Right kidney (tissue), 9 donors: Measurements from ENCODE around the gene NDUFB3.
"Not testable (repeated sequence)": the region's sequence is repeated elsewhere in the genome, so short reads cannot be mapped to it uniquely, and the experiment has no call there.

Experiments used
- DNase-seq: peaks from one replicate; pipeline ENCODE4 v3.0.0-alpha.2; 2016
- long read RNA-seq, 8 donors: transcript quantifications; one replicate each; lab custom pipeline, GENCODE V29; 2026

NDUFB3 gene
- long read RNA-seq, donor 1, transcript NDUFB3-201 (3 exons, 755 nt): major isoform, 238 of 480 reads
- long read RNA-seq, donor 1, partial matches to known transcripts: 237 of 480 reads
- long read RNA-seq, donor 1, other reads (novel, unspliced or antisense): 0 of 480 reads
- long read RNA-seq, donor 2, transcript NDUFB3-201 (3 exons, 755 nt): major isoform, 131 of 160 reads
- long read RNA-seq, donor 2, partial matches to known transcripts: 25 of 160 reads
- long read RNA-seq, donor 2, other reads (novel, unspliced or antisense): 0 of 160 reads
- long read RNA-seq, donor 3, transcript NDUFB3-201 (3 exons, 755 nt): major isoform, 77 of 176 reads
- long read RNA-seq, donor 3, partial matches to known transcripts: 98 of 176 reads
- long read RNA-seq, donor 3, other reads (novel, unspliced or antisense): 0 of 176 reads
- long read RNA-seq, donor 4, transcript NDUFB3-201 (3 exons, 755 nt): major isoform, 113 of 249 reads
- long read RNA-seq, donor 4, partial matches to known transcripts: 134 of 249 reads
- long read RNA-seq, donor 4, other reads (novel, unspliced or antisense): 0 of 249 reads
- long read RNA-seq, donor 5, transcript NDUFB3-201 (3 exons, 755 nt): major isoform, 170 of 410 reads
- long read RNA-seq, donor 5, partial matches to known transcripts: 239 of 410 reads
- long read RNA-seq, donor 5, other reads (novel, unspliced or antisense): 0 of 410 reads
- long read RNA-seq, donor 6, transcript NDUFB3-201 (3 exons, 755 nt): major isoform, 123 of 248 reads
- long read RNA-seq, donor 6, partial matches to known transcripts: 123 of 248 reads
- long read RNA-seq, donor 6, other reads (novel, unspliced or antisense): 0 of 248 reads
- long read RNA-seq, donor 7, transcript NDUFB3-201 (3 exons, 755 nt): major isoform, 189 of 342 reads
- long read RNA-seq, donor 7, partial matches to known transcripts: 150 of 342 reads
- long read RNA-seq, donor 7, other reads (novel, unspliced or antisense): 0 of 342 reads
- long read RNA-seq, donor 8, transcript NDUFB3-201 (3 exons, 755 nt): major isoform, 144 of 331 reads
- long read RNA-seq, donor 8, partial matches to known transcripts: 184 of 331 reads
- long read RNA-seq, donor 8, other reads (novel, unspliced or antisense): 0 of 331 reads

GRCh38 chr2:201071479-201072200 is at the start of gene NDUFB3, which contains the start of gene HYCC2:
Gene NDUFB3 (plus strand): TSS chr2:201072001. CDS start chr2:201078883, 6,882 bp downstream.
Gene HYCC2 (minus strand): TSS chr2:201071671. CDS start chr2:201024009, 47,662 bp downstream.
- DNase-seq: peak; percentile 96

DNA sequence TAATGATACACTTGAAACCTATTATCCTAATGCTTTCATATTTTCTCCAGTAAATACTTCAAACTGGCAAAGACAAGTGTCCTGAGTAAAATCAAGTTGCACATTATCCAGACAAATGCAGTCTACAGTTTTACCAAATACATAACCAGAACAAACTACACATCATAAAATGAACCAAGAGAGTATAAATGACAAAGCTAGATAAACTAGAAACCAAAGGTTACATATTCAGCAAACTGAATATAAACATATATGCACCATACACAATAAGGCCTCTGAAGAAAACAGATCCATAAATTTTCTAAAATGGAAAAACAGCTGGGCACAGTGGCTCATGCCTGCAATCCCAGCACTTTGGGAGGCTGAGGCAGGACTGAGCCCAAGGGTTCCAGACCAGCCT is 47.3 kb upstream of the NDUFB3 start:
- no peak for DNase-seq

DNA sequence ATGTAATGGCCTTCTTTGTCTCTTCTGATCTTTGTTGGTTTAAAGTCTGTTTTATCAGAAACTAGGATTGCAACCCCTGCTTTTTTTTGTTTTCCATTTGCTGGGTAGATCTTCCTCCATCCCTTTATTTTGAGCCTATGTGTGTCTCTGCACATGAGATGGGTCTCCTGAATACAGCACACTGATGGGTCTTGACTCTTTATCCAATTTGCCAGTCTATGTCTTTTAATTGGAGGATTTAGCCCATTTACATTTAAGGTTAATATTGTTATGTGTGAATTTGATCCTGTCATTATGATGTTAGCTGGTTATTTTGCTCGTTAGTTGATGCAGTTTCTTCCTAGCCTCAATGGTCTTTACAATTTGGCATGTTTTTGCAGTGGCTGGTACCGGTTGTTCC is 37.4 kb upstream of the NDUFB3 start:
- not testable (repeated sequence) for DNase-seq

GRCh38 chr2:201038361-201038760 is 33.4 kb upstream of the NDUFB3 start:
- DNase-seq: not testable (repeated sequence)

DNA sequence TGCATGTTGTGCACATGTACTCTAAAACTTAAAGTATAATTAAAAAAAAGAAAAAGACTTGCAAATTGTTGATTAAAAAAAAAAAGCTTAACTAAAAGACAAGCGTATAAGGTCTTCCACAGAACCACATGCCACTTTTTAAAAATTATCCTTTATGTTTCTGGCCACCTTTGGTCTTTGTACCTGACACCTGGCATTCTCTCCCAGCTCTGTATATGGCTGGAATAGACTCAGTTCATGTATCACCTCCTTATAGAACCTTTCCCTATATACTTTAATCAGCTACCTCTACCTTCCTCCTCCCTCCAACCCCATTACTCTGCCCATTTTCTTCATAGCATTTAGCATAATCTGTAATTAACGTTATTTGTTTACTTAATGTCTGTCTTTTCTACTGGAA is 32.9 kb upstream of the NDUFB3 start:
- no peak for DNase-seq

DNA sequence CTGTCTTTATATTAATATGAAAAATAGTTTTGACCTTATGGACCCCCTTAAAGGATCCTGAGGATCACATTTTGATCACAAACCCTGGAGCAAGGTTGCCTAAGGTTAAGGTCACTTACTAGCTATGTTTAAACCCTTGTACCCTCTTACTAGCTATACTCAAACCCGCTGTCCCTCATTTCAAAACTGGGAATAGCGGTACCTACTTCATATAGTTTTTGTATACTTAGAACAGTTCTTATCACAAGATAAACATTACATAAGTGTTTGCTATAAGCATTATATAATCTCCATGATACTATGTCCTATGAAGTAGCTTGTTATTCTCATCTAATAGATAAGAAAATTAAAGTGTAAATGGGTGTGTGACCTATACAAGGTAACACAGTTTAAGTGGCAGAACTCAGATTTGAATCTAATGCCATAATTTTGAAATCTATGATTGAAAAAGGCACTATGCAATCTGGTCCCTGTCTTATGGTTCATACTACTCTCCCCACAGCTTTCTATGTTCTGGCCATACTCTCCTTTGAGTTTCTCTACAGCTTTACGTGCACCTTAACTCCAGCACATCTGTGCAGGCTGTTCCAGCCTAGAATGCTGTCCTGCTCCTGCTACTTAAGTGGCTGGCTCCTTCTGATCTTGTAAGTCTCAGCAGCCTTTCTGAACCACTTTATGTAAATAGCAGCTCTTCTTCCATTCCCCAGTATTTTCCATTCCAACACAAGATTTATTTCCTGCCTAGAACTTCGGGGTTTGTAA is 30.8 kb upstream of the NDUFB3 start:
- no peak for DNase-seq

DNA sequence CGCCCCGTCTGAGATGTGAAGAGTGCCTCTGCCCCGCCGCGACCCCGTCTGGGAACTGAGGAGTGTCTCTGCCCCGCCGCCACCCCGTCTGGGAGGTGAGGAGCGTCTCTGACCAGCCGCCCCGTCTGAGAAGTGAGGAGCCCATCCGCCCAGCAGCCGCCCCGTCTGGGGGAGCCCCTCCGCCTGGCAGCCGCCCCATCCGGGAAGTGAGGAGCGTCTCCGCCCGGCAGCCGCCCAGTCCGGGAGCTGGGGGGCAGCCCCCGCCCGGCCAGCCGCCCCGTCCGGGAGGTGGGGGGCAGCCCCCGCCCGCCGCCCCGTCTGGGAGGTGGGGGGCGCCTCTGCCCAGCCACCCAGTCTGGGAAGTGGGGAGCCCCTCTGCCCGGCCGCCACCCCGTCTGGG is 29.4 kb upstream of the NDUFB3 start:
- not testable (repeated sequence) for DNase-seq

DNA sequence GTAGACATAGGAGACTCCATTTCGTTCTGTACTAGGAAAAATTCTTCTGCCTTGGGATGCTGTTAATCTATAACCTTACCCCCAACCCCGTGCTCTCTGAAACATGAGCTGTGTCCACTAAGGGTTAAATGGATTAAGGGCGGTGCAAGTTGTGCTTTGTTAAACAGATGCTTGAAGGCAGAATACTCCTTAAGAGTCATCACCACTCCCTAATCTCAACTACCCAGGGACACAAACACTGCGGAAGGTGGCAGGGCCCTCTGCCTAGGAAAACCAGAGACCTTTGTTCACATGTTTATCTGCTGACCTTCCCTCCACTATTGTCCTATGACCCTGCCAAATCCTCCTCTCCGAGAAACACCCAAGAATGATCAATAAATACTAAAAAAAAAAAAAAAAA is 28.8 kb upstream of the NDUFB3 start:
- not testable (repeated sequence) for DNase-seq

DNA sequence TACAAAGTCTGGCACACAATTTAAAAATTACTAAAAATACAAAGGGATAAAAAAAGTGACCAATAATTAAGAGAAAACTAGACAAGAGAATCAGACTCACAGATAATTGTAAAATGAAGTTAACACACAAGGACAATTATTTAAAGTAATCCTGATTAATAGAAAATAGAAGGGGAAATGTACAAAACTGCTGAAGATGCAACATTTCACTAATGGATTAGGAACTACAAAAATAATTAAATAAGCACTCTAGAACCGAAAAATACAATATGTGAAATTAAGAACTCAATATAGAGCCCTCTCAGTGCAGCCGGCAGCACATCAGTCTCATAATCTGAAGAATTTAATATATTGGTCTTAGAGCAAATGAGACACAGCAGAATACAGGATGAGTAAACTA is 24.9 kb upstream of the NDUFB3 start:
- DNase-seq: no peak

DNA sequence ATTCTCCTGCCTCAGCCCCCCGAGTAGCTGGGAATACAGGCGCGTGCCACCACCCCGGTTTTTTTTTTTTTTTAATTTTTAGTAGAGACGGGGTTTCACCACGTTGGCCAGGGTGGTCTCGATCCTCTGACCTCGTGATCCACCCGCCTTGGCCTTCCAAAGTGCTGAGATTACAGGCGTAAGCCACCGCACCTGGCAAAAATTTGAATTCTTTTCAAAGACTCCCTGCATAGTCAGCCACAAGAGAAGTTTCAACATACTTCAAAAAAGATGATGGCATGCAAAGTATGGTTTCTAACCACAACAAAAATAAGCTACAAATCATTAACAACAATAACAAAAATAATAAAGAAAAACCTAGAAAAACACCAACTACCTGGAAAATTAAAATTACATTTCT is 22.3 kb upstream of the NDUFB3 start:
- no peak for DNase-seq

DNA sequence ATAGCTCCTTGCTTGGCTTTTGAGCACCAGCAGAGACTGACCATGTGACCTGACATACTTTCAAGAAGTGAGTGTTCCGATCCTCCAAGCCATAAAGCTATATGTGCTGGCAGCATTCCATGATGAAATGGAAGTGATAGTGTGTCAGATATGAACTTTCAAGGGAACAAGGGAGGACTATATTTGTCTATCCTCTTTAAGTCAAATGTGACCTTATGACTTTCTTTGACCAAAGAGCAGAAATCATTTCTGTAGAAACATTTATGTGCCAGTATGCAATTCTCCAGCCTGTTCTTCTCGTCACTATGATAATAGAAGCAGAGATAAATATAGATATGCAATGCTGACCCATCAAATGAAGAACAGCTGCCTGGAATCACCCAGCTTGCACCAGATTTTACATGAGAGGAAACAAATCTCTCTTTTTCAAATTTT is 14.7 kb upstream of the NDUFB3 start:
- no peak for DNase-seq

DNA sequence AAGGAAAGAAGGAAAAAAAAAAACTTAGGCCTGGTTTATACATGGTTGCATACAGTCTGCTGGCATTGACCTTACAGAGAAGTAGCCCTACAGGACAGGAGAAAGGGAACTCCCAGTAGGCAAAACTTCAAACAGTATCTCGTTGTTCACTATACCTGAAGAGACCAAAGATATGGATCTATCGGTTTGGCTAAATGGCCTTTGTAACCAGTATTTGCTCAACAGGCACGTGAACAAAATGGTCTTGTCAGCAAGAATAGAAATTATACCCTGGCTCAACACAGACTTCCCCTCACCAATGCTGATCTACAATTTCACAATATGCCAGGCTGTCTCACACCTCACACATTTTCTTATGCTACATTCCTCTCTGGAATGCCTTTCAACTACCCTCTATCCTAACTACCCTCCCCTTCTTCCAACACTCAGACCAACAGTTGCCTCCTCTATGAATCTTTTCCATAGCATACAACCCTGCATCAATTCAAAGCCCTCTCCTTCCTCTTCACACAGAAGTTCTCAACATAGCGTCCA is 14.0 kb upstream of the NDUFB3 start:
- no peak for DNase-seq

DNA sequence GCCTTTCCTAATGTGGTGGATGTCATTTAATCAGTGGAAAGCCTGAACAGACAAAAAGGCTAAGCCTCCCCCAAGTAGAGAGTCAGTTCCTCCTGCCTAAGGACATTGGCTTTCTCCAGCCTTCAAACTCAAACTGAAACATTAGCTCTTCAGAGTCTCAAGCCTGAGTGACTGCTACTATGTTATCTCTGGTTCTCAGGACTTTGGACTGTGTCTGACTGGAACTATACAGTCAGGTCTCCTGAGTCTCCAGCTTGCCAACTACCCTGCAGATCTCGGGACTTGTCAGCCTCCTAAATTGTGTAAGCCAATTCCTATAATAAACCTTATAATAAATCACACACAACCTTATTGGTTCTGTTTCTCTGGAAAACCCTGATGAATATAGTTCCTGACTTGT is 12.9 kb upstream of the NDUFB3 start:
- no peak for DNase-seq

GRCh38 chr2:201059961-201060755 is 11.6 kb upstream of the NDUFB3 start:
- no peak for DNase-seq

GRCh38 chr2:201063516-201063915 is 8.3 kb upstream of the NDUFB3 start:
- DNase-seq: not testable (repeated sequence)

- no peak for DNase-seq
Observed at GRCh38 chr2:201064797-201065329, 6.9 kb upstream of the NDUFB3 start.

DNA sequence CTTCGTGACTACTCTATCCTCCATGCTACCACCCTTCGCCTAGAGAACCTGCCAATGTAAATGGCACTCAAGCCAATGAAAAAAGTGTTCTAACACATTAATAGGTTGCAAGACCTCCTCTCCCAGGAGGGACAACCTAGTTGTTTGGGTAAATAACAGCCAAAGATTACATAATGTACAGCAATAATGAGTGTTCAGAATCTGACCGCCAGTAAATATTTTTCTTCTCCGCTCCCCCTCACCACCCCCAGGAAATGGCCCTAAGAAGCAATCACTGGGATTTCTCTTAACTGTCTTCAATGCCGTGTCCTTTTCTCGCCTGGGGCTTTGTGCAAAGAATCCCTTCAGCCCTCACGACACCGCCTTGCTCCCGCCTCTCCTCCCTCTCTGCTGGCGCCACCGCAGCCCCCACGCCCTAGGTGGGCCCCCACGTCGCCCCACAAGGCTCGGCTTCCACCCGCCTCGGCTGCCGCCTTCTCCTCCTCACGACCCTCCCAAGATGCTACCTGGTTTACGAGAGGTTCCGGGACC is 788 bp upstream of the NDUFB3 start:
- DNase-seq: no peak

GRCh38 chr2:201072201-201072530 is 365 bp downstream of the NDUFB3 start:
- no peak for DNase-seq

- DNase-seq: no peak
Observed at GRCh38 chr2:201073071-201073470, 1.3 kb downstream of the NDUFB3 start.

DNA sequence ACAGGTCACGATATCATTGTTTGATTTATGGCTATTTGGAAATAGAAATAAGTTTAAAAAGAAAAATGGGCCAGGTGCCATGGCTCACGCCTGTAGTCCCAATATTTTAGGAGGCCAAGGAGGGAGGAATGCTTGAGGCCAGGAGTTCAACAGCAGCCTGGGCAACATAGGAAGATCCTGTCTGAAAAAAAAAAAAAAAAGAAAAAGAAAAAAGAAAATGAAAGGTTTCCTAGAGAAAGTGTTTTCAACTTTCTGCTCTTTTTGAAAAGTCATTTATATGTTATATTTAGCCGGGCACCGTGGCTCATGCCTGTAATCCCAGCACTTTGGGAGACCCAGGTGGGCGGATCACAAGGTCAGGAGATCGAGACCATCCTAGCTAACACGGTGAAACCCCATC is 3.2 kb downstream of the NDUFB3 start:
- DNase-seq: no peak
